Kasumi-1 (cell line): ENCODE data around the gene KCNF1.
"Not testable (repeated sequence)": the region's sequence is repeated elsewhere in the genome, so short reads cannot be mapped to it uniquely, and the experiment has no call there.

Experiments used
- DNase-seq, 2 experiments: peaks; one replicate each; lab custom pipeline; 2025; lab: John Stamatoyannopoulos, UW

KCNF1 gene

GRCh38 chr2:10944799-10945198 lies 33.1 kb downstream of the KCNF1 start:
- DNase-seq, result no peak

- no peak for DNase-seq
Measured at GRCh38 chr2:10946394-10946793, 34.7 kb downstream of the KCNF1 start.

- DNase-seq, result no peak
Measured at GRCh38 chr2:10947005-10947440, 35.3 kb downstream of the KCNF1 start.

- DNase-seq, result no peak
Measured at GRCh38 chr2:10947446-10948187, 35.9 kb downstream of the KCNF1 start.

- no peak for DNase-seq
Measured at GRCh38 chr2:10948188-10948564, 36.4 kb downstream of the KCNF1 start.

GRCh38 chr2:10948606-10949230 lies 37.0 kb downstream of the KCNF1 start:
- DNase-seq, result no peak

DNA sequence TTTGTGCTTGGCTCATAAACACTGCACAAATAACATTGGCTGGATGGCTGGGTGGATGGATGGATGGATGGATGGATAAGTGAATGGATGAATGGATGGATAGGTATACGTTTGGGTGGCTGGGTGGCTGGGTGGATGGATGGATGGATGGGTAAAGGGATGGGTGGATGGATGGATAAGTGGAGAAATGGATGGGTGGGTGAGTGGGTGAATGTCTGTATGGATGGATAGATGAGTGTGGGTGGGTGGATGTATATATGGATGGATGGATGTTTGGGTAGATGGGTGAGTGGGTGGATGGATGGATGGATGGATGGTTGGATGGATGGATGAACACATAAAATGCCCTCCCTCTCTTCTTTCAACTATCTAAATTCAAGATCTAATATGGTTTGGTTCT lies 38.1 kb downstream of the KCNF1 start:
- DNase-seq, result no peak

DNA sequence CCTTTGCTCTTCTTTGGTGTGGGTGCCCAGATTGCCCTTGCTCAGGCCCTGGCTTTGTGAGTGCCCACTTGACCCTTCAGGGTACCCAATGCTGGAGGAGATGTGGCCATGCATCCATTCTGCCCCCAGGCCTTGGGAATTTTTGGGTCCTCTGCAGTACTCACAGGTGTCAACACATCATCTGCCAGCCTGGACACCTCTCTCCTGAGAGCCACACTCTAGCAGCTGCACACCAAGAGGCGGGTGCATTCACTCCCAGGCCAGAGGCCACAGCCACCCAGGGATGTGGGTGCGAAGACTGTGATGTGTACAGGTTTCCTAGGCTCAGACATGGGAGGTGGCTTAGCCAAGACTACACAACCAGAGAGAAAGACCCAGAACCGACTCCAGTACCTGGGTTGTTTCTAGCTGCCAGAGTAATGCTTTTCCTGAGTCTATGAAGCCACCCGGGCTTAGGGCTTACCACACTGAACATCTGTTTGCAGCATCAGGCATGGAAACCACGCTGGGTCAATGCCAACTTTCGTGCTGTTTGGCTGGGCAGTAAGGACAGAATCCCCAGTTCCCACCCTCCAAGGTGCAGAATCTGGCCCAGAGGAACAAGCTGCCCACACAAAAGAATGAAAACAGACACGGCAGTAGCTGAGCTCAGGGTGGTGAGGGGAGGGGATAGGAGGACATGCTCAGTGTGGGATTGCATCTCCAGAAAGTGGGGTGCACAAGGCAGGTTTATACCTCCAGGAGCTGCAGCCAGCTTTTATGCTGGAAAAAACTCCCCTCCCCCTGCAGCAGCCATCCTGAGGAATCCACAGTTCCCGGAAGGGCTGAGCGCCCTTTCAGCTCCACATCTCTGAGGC lies 40.1 kb downstream of the KCNF1 start:
- DNase-seq, result no peak

DNA sequence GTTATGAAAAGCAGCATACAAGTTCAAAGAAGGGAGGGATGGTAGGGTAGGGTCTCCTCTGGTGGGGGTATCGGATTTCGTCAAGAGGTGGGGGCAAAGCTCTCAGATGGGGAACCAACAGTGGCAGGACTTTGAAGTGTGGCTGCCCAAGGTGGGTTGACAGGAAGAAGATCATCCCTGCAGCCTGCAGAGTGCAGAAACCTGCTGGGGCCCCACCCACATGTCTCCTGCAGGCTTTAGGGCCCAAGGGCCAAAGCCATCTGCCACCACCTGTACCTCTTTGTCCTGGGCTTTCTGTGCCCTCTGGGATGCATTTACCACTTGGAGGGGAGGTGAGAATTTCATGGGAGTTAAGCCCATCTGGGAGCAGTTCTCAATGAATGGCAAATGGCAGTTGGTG lies 42.7 kb downstream of the KCNF1 start:
- DNase-seq, result no peak

- no peak for DNase-seq
Measured at GRCh38 chr2:10954856-10955818, 43.4 kb downstream of the KCNF1 start.

GRCh38 chr2:10956006-10956790 lies 44.5 kb downstream of the KCNF1 start:
- DNase-seq, result no peak

- DNase-seq, result no peak
Measured at GRCh38 chr2:10957391-10957790, 45.7 kb downstream of the KCNF1 start.

- DNase-seq, result not testable (repeated sequence)
Measured at GRCh38 chr2:10958452-10958851, 46.7 kb downstream of the KCNF1 start.

- DNase-seq, result no peak
Measured at GRCh38 chr2:10960606-10961489, 49.1 kb downstream of the KCNF1 start.

GRCh38 chr2:10961490-10961875 lies 49.7 kb downstream of the KCNF1 start:
- DNase-seq, result no peak

DNA sequence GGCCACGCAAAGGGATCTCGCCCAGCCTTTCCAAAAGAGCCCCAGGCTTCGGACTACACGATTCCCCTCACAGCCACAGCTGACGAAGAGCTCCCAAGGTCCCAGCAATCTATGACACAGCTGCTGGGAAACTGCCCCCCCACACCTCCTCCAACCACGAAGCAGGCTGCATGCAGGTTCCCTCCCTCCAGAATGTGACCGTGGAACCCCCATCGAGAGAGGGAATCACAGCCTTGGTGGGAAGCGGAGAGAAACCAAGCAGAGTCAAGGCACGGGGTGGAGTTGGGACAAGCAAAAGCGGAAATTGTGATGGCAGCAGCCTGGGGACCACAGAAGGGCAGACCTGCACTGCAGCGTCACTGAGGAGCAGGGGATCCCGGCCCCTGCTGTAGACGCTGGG lies 50.3 kb downstream of the KCNF1 start:
- no peak for DNase-seq

GRCh38 chr2:10963155-10963554 lies 51.4 kb downstream of the KCNF1 start:
- no peak for DNase-seq
